Measurements from ENCODE around the gene LRRC73.
A peak's percentile ranks its signal among the peaks of the same experiment; 100 is the strongest.
"Not testable (repeated sequence)": the region's sequence is repeated elsewhere in the genome, so short reads cannot be mapped to it uniquely, and the experiment has no call there.

The LRRC73 gene

DNA sequence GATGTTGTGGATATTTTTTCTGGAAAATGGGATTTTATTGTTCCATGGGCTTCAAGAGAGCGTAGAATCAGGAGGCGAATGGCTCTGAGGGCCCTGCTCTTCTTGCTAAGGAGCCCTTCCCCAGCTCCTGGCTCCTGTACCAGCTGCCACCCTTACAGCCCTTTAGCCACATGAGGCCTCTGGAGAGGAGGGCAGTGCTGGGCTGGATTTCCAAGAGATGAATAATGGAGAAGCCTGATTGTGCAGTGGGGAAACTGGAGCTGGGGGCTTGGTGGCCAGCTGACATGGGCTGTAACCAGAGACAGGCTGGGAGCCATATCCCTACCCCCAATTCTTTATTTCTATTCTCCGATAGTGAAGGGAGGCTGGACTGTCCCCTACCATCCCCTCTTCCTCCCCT lies 9.2 kb downstream of the LRRC73 start:
- TF ChIP-seq, protein P1, sequence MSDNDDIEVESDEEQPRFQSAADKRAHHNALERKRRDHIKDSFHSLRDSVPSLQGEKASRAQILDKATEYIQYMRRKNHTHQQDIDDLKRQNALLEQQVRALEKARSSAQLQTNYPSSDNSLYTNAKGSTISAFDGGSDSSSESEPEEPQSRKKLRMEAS (IDR thresholded peaks at IDR 0.05; ENCODE audit: low read depth, low read length): no peak
- TF ChIP-seq MYC (IDR thresholded peaks at IDR 0.05; ENCODE audit: low read depth, low read length): no peak
- TF ChIP-seq POLR2A (IDR thresholded peaks at IDR 0.05; ENCODE audit: extremely low read depth, insufficient read length): no peak
- TF ChIP-seq, protein P2, sequence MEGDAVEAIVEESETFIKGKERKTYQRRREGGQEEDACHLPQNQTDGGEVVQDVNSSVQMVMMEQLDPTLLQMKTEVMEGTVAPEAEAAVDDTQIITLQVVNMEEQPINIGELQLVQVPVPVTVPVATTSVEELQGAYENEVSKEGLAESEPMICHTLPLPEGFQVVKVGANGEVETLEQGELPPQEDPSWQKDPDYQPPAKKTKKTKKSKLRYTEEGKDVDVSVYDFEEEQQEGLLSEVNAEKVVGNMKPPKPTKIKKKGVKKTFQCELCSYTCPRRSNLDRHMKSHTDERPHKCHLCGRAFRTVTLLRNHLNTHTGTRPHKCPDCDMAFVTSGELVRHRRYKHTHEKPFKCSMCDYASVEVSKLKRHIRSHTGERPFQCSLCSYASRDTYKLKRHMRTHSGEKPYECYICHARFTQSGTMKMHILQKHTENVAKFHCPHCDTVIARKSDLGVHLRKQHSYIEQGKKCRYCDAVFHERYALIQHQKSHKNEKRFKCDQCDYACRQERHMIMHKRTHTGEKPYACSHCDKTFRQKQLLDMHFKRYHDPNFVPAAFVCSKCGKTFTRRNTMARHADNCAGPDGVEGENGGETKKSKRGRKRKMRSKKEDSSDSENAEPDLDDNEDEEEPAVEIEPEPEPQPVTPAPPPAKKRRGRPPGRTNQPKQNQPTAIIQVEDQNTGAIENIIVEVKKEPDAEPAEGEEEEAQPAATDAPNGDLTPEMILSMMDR (IDR thresholded peaks at IDR 0.05; ENCODE audit: low read depth, low read length): no peak
- no peak overlapping the region for H3K4me3 ChIP-seq (ENCODE audit: low read depth, low read length)
- DNase-seq (ENCODE audit: low read depth): no peak

- no peak for DNase-seq (ENCODE audit: low read depth)
- TF ChIP-seq, protein P1 (IDR thresholded peaks at IDR 0.05; ENCODE audit: low read depth, low read length): no peak
- TF ChIP-seq POLR2A (IDR thresholded peaks at IDR 0.05; ENCODE audit: extremely low read depth, insufficient read length) (no peak), MYC (IDR thresholded peaks at IDR 0.05; ENCODE audit: low read depth, low read length) (no peak)
- TF ChIP-seq, protein P2 (IDR thresholded peaks at IDR 0.05; ENCODE audit: low read depth, low read length): no peak
- H3K4me3 ChIP-seq (ENCODE audit: low read depth, low read length): no peak overlapping the region
These were observed 10.9 kb downstream of the LRRC73 start for GRCh38 chr6:43499028-43499815.

GRCh38 chr6:43498291-43498690 lies 11.9 kb downstream of the LRRC73 start:
- H3K4me3 ChIP-seq (ENCODE audit: low read depth, low read length); DNase-seq (ENCODE audit: low read depth): not testable (repeated sequence)

DNA sequence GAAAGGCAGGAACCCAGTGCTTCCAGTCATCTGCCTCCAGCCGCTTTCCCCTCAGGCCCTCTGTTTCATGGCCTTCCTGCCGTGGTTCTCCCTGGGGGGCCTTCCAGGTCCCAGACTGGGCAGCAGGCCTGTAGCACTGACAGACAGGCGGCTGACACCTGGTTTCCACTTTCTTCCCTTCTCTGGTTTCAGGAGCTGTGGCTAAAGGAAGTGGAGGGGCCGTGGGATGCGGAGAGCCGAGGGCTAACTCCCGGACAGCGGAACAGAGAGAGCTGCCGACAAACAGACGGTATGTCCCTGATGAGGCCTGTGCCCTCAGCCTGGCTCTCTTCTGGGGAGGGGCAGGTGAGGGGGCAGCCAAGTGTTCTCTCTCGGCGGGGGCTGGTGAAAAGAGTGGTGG lies 12.5 kb downstream of the LRRC73 start:
- H3K4me3 ChIP-seq (ENCODE audit: low read depth, low read length): no peak overlapping the region
- TF ChIP-seq, protein P2 (IDR thresholded peaks at IDR 0.05; ENCODE audit: low read depth, low read length): no peak
- TF ChIP-seq MYC (IDR thresholded peaks at IDR 0.05; ENCODE audit: low read depth, low read length): no peak
- TF ChIP-seq, protein P1 (IDR thresholded peaks at IDR 0.05; ENCODE audit: low read depth, low read length): no peak
- TF ChIP-seq POLR2A (IDR thresholded peaks at IDR 0.05; ENCODE audit: extremely low read depth, insufficient read length): no peak
- DNase-seq (ENCODE audit: low read depth): no peak

GRCh38 chr6:43497129-43497396 lies 13.1 kb downstream of the LRRC73 start:
- peak; percentile 19 for DNase-seq (ENCODE audit: low read depth)
- TF ChIP-seq, protein P2 (IDR thresholded peaks at IDR 0.05; ENCODE audit: low read depth, low read length): no peak
- TF ChIP-seq MYC (IDR thresholded peaks at IDR 0.05; ENCODE audit: low read depth, low read length): no peak
- TF ChIP-seq POLR2A (IDR thresholded peaks at IDR 0.05; ENCODE audit: extremely low read depth, insufficient read length): no peak
- TF ChIP-seq, protein P1 (IDR thresholded peaks at IDR 0.05; ENCODE audit: low read depth, low read length): no peak
- no peak overlapping the region for H3K4me3 ChIP-seq (ENCODE audit: low read depth, low read length)

DNA sequence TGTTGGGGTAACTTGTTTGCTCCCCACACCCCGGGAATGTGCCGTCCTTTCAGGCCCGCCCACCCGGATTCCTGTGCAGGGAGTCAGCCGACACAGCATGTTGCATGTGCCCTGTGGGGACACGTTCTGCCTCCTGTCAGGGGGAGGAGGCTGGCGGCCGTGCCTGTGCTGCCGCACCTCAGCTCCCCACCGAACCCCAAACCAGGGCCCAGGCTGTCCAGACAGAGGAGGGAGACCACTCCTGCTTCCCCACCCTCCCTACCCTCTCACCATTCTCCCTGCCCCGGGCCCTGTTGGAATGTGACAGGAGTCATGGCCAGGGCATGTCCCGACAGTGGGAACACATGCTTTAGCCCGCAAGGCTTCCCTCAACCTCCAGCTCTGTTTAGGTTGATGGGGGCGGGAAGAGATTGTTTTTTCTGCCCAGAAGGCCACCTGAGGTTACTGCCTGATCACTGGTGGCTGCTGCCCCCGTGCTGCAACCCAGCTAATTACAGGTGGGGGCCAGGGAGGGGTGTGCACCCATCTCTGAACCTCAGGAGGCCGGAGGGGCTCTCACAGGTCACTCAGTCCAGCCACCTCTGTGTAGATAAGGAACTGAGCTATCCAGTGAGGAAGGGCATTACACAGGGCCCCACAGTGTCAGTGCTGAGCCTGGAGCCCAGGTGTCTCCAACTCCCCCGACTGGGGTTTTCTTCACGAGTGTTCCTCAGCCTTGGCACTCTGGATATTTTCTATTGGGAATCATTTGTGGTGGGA lies 13.6 kb downstream of the LRRC73 start:
- no peak overlapping the region for H3K4me3 ChIP-seq (ENCODE audit: low read depth, low read length)
- TF ChIP-seq, protein P1 (IDR thresholded peaks at IDR 0.05; ENCODE audit: low read depth, low read length): no peak
- TF ChIP-seq, protein P2 (IDR thresholded peaks at IDR 0.05; ENCODE audit: low read depth, low read length): peak; percentile 21
- TF ChIP-seq MYC (IDR thresholded peaks at IDR 0.05; ENCODE audit: low read depth, low read length) (no peak), POLR2A (IDR thresholded peaks at IDR 0.05; ENCODE audit: extremely low read depth, insufficient read length) (no peak)
- DNase-seq (ENCODE audit: low read depth): peak; percentile 34
